Nephron (organoid): ENCODE results near the gene LRRC46.

Source experiments
- H3K27ac Mint-ChIP-seq, 3 experiments: 2 replicates each; pipeline ENCODE4 v1.8.0; 2020; ENCODE audit warnings: mixed read lengths in 3 of 3, mild to moderate bottlenecking in 2 of 3, moderate library complexity in 1 of 3
- H3K27me3 Mint-ChIP-seq: 2 replicates; pipeline ENCODE4 v1.8.0; 2021; ENCODE audit warnings: low read depth, mild to moderate bottlenecking, moderate library complexity, mixed read lengths
- H3K36me3 Mint-ChIP-seq: 2 replicates; pipeline ENCODE4 v1.8.0; 2020; ENCODE audit warnings: low read depth, mixed read lengths
- H3K4me1 Mint-ChIP-seq: 2 replicates; pipeline ENCODE4 v1.8.0; 2020; ENCODE audit warnings: mixed read lengths
- H3K4me3 Mint-ChIP-seq, 3 experiments: 2 replicates each; pipeline ENCODE4 v1.8.0; 2020; ENCODE audit warnings: mild to moderate bottlenecking in 3 of 3, mixed read lengths in 3 of 3, moderate library complexity in 2 of 3
- H3K9me3 Mint-ChIP-seq: 2 replicates; pipeline ENCODE4 v1.8.0; 2020; ENCODE audit warnings: mixed read lengths
- TF ChIP-seq, protein P1 (sequence below), 3 experiments: fragments of 200-600 bp; sonication (generic); IDR thresholded peaks; one replicate each; pipeline ENCODE4 v1.5.0; 2021; ENCODE audit warnings: antibody characterized with exemption in 3 of 3; ENCODE audit not compliant: unreplicated experiment in 3 of 3

LRRC46 gene

DNA sequence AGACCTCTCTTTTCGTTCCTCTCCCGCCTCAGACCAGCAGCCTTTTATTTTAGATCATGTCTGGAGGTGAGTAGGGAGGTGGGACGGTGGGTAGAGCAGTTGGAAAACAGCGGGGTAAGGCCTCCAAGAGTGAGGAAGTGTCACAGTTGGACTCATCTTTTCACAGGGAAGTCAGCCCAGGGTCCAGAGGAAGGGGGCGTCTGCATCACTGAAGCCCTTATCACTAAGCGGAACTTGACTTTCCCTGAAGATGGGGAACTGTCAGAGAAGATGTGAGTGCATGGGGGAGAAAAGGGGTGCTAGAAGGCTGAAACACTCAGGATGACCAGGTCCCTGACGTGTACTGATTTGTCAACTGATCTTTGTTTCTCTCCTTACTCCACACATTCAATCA lies 461 bp downstream of the LRRC46 start:
- no peaks in the 10 kb centered on the region for H3K27me3 Mint-ChIP-seq
- H3K36me3 Mint-ChIP-seq = peaks cover 16% of the 10 kb centered on the region
- peaks cover 15% of the 10 kb centered on the region for H3K4me1 Mint-ChIP-seq
- no peaks in the 10 kb centered on the region for H3K9me3 Mint-ChIP-seq
- peak overlapping the region; percentile 52 to 92 (median 90) for H3K27ac Mint-ChIP-seq
- peak overlapping the region; percentile 90 to 93 (median 92) for H3K4me3 Mint-ChIP-seq
- TF ChIP-seq, protein P1, sequence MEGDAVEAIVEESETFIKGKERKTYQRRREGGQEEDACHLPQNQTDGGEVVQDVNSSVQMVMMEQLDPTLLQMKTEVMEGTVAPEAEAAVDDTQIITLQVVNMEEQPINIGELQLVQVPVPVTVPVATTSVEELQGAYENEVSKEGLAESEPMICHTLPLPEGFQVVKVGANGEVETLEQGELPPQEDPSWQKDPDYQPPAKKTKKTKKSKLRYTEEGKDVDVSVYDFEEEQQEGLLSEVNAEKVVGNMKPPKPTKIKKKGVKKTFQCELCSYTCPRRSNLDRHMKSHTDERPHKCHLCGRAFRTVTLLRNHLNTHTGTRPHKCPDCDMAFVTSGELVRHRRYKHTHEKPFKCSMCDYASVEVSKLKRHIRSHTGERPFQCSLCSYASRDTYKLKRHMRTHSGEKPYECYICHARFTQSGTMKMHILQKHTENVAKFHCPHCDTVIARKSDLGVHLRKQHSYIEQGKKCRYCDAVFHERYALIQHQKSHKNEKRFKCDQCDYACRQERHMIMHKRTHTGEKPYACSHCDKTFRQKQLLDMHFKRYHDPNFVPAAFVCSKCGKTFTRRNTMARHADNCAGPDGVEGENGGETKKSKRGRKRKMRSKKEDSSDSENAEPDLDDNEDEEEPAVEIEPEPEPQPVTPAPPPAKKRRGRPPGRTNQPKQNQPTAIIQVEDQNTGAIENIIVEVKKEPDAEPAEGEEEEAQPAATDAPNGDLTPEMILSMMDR (IDR thresholded peaks at IDR 0.05; ENCODE audit: unreplicated experiment in 3 of 3) = no peak

DNA sequence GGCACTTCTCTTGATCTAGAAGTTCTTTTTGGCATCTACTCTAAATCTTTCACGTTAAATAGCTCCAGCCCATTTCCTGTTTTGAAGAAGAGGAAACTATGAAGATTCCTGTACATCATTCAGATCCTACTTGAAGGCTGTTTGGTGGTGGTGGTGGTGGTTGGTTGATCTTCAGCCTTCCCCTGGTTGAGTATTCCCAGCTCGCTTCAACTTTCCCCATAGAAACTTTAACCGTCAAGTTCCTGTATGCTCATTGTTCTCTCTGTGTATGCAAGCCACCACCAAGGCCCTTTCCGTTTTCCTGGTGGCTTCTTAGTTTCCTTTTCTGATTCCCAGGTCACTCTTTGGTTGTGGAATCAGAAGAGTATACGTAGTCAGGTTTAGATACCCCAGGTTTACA lies 3.3 kb downstream of the LRRC46 start:
- Mint-ChIP-seq H3K4me3 (peak overlapping the region in 1 of 3 experiments; percentile 31), H3K27ac (no peak overlapping the region), H3K9me3 (no peaks in the 10 kb centered on the region), H3K27me3 (no peaks in the 10 kb centered on the region), H3K4me1 (peaks cover 19% of the 10 kb centered on the region), H3K36me3 (peaks cover 6% of the 10 kb centered on the region)
- TF ChIP-seq, protein P1 (IDR thresholded peaks at IDR 0.05; ENCODE audit: unreplicated experiment in 3 of 3) = no peak

DNA sequence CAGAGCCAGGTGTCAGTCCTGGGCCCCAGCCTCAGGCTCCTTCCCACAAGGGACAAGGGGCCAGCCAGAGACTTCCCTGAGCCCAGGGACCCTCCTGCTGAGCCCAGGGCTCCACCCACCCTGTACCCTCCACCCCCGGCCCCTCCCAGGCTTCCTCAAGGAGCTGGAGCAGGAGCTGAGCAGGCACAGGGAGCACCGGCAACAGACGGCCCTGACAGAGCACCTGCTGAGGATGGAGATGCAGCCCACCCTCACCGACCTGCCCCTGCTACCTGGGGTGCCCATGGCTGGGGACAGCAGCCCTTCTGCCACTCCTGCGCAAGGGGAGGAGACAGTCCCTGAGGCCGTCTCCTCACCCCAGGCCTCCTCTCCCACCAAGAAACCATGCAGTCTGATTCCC lies 5.1 kb downstream of the LRRC46 start:
- TF ChIP-seq, protein P1 (IDR thresholded peaks at IDR 0.05; ENCODE audit: unreplicated experiment in 3 of 3) = no peak
- Mint-ChIP-seq H3K36me3 (peaks cover 6% of the 10 kb centered on the region), H3K27me3 (no peaks in the 10 kb centered on the region), H3K4me3 (no peak overlapping the region), H3K4me1 (peaks cover 24% of the 10 kb centered on the region), H3K9me3 (no peaks in the 10 kb centered on the region), H3K27ac (no peak overlapping the region)

DNA sequence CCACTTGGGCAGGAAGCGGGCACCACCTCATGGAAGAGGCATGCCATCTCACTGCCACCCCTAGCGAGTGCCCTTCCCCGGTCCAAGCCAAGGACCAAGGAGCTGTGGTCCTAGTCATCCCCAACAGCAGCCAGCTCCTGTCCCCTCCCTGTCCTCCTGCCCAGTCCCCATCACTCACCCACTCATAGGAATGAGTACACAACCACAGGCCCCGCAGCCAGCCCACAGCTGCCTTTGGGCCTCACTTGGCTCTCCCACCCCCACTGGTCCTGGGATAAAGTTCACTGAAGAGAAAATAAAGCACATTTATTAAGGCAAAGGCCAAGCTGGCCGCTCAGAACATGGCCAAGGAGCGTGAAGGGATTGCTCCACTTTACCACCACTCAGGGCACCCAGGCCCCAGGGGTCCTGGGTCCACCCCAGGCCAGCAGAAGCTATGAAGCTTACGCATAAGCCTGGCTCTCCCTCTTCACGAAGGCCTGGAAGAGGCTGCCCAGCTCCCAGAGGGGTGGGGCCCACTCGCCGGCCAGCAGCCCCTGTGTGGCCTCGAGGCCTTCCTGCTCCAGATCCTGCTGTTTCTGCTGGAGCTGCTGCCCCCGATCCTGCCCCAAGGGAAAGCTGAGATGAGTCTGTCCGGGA lies 6.0 kb downstream of the LRRC46 start:
- Mint-ChIP-seq H3K36me3 (peaks cover 6% of the 10 kb centered on the region), H3K27ac (peak overlapping the region; percentile 42 to 80 (median 45)), H3K27me3 (no peaks in the 10 kb centered on the region), H3K4me1 (peaks cover 21% of the 10 kb centered on the region), H3K4me3 (peak overlapping the region; percentile 13 to 40 (median 38)), H3K9me3 (no peaks in the 10 kb centered on the region)
- TF ChIP-seq, protein P1 (IDR thresholded peaks at IDR 0.05; ENCODE audit: unreplicated experiment in 3 of 3) = no peak

DNA sequence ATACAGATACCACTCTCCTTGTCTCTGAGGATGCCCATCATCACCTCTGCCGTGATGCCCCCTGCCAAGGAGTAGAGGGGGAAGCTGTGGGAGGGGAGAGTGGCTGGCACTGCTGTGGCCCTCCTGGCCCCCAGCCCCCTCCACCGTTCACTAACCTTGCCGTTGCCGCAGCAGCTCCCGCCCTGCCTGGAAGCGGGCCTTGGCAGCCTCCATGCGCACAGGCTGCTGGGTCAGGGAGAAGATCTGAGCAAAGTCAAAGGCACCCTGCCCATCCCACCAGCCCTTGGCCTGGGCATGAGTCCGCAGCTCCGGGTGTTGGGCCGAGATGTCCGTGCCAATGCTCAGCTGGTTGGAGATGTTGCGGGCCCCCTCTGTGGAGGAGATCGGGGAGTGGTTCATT lies 7.2 kb downstream of the LRRC46 start:
- H3K4me1 Mint-ChIP-seq = peaks cover 29% of the 10 kb centered on the region
- no peaks in the 10 kb centered on the region for H3K9me3 Mint-ChIP-seq
- peak overlapping the region; percentile 48 to 79 (median 65) for H3K4me3 Mint-ChIP-seq
- H3K36me3 Mint-ChIP-seq = peaks cover 6% of the 10 kb centered on the region
- no peak overlapping the region for H3K27ac Mint-ChIP-seq
- TF ChIP-seq, protein P1 (IDR thresholded peaks at IDR 0.05; ENCODE audit: unreplicated experiment in 3 of 3) = no peak
- peaks cover 7% of the 10 kb centered on the region for H3K27me3 Mint-ChIP-seq

DNA sequence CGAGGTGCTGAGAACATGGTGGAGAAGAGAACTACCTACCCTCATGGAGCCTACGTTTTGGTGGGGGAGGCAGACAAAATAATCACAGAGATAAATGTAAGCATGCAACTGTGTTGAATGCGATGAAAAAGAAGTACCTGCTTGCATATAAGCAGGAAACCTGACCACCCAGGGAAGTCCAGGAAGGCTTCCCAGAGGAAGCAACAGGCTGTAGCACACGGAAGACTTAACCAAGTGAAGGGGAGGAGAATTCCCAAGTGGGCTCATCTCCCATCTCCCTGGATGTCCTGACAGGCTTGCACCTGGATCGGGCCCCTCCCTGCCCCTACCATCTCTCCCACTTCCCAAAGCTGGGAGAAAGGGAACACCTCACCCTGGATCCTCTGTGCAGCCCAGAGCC lies 7.6 kb downstream of the LRRC46 start:
- peaks cover 29% of the 10 kb centered on the region for H3K4me1 Mint-ChIP-seq
- H3K4me3 Mint-ChIP-seq = peak overlapping the region; percentile 95 to 99 (median 95)
- H3K27ac Mint-ChIP-seq = no peak overlapping the region
- H3K36me3 Mint-ChIP-seq = peaks cover 6% of the 10 kb centered on the region
- TF ChIP-seq, protein P1 (IDR thresholded peaks at IDR 0.05; ENCODE audit: unreplicated experiment in 3 of 3) = no peak
- H3K9me3 Mint-ChIP-seq = no peaks in the 10 kb centered on the region
- H3K27me3 Mint-ChIP-seq = peaks cover 8% of the 10 kb centered on the region
